Tibial nerve (tissue), 3 donors: ENCODE data around the gene DOCK1.

Experiments used
- POLR2A ChIP-seq, 2 donors: fragments of 450-650 bp; IDR thresholded peaks; one replicate each; pipeline ENCODE4 v1.6.1; 2017; ENCODE audit warnings: antibody characterized with exemption in 2 of 2, mild to moderate bottlenecking in 2 of 2, moderate library complexity in 2 of 2
- TF ChIP-seq, protein P1 (sequence below), 5 experiments: fragments of 200-600 bp in 3 of 5; fragments of 450-650 bp in 2 of 5; sonication (generic) in 3 of 5; IDR thresholded peaks; one replicate each; pipeline ENCODE4 v1.5.1; 2016 to 2019; ENCODE audit warnings: antibody characterized with exemption in 5 of 5, mild to moderate bottlenecking in 3 of 5, moderate library complexity in 2 of 5

GRCh38 chr10:126944191-126944590, 39.0 kb downstream of the DOCK1 start:
- TF ChIP-seq POLR2A (IDR thresholded peaks at IDR 0.05), result no peak
- TF ChIP-seq, protein P1, sequence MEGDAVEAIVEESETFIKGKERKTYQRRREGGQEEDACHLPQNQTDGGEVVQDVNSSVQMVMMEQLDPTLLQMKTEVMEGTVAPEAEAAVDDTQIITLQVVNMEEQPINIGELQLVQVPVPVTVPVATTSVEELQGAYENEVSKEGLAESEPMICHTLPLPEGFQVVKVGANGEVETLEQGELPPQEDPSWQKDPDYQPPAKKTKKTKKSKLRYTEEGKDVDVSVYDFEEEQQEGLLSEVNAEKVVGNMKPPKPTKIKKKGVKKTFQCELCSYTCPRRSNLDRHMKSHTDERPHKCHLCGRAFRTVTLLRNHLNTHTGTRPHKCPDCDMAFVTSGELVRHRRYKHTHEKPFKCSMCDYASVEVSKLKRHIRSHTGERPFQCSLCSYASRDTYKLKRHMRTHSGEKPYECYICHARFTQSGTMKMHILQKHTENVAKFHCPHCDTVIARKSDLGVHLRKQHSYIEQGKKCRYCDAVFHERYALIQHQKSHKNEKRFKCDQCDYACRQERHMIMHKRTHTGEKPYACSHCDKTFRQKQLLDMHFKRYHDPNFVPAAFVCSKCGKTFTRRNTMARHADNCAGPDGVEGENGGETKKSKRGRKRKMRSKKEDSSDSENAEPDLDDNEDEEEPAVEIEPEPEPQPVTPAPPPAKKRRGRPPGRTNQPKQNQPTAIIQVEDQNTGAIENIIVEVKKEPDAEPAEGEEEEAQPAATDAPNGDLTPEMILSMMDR (IDR thresholded peaks at IDR 0.05), result no peak
